ENCODE data around the gene ZNF491.

Gene ZNF491

DNA sequence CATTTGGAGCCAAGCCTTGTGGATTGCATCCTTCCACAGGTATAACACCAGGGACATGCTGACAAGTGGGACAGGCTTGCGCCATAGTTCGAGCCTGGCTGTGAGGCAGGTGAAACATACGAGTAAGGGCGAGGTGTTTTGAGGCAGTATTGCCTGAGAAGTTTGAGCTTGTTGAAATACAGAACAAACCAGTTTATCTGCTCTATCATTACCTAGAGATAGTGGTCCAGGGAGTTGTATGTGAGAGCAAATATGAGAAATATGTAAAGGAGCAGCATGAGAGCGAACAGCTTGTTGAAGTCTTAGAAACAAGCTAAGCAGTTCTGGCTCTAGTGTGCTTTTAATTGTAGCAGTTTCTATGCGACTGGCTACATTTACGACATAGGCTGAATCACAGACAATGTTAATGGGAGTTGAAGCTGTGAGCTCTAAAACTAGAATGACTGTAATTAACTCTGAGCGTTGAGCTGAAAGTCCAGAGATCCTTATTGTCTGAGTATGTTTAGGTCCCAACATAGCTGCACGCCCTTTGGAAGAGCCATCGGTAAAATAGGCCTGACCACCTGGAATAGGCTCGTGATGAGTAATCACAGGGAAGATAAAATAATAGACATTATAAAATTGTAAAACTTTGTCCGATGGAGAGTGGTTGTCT is 58.4 kb downstream of the ZNF491 start:
- no peaks in the 10 kb centered on the region for H3K27me3 ChIP-seq (ENCODE audit: control insufficient read depth, insufficient read depth, low read length)
- H3K4me3 ChIP-seq (ENCODE audit: low read length) = no peak overlapping the region
- H3K27ac ChIP-seq (ENCODE audit: low read depth, low read length) = no peak overlapping the region
- no peaks in the 10 kb centered on the region for H3K4me1 ChIP-seq (ENCODE audit: control insufficient read depth, insufficient read depth, low read length)
- no peaks in the 10 kb centered on the region for H3K36me3 ChIP-seq (ENCODE audit: control insufficient read depth, insufficient read depth, low read length)
- no peak overlapping the region for H3K9ac ChIP-seq (ENCODE audit: low read length)

Data from rectal smooth muscle tissue (tissue), 1 donor.